NCI-H748 treated with DMSO at 0.1 percent for 48 hours (cell line): Measurements from ENCODE around the gene CHID1.

Experiments
- DNase-seq: peaks from one replicate; lab custom pipeline; 2025; lab: John Stamatoyannopoulos, UW

Gene CHID1

GRCh38 chr11:933142-933851, 22.7 kb upstream of the CHID1 start:
- no peak for DNase-seq

- no peak for DNase-seq
Measured at GRCh38 chr11:932435-932834, 21.8 kb upstream of the CHID1 start.

GRCh38 chr11:931385-931784, 20.8 kb upstream of the CHID1 start:
- DNase-seq: no peak

- DNase-seq: no peak
Measured at GRCh38 chr11:929405-929804, 18.8 kb upstream of the CHID1 start.

GRCh38 chr11:928786-929185, 18.2 kb upstream of the CHID1 start:
- DNase-seq: no peak

- DNase-seq: no peak
Measured at GRCh38 chr11:927871-928270, 17.3 kb upstream of the CHID1 start.

GRCh38 chr11:926341-926916, 15.8 kb upstream of the CHID1 start:
- no peak for DNase-seq

GRCh38 chr11:925496-926301, 15.1 kb upstream of the CHID1 start, which contains the start of gene AP2A2:
TSS of gene AP2A2 (plus strand) at chr11:925870. CDS start at chr11:926022, 152 bp downstream.
- peak; percentile 49 for DNase-seq

- DNase-seq: no peak
Measured at GRCh38 chr11:925158-925495, 14.5 kb upstream of the CHID1 start.

- DNase-seq: no peak
Measured at GRCh38 chr11:924406-925157, 14.0 kb upstream of the CHID1 start.

GRCh38 chr11:923691-924405, 13.2 kb upstream of the CHID1 start:
- DNase-seq: no peak

GRCh38 chr11:921921-922678, 11.5 kb upstream of the CHID1 start:
- DNase-seq: no peak

- DNase-seq: no peak
Measured at GRCh38 chr11:917426-917825, 6.8 kb upstream of the CHID1 start.

GRCh38 chr11:914747-915501, 4.3 kb upstream of the CHID1 start:
- no peak for DNase-seq

- no peak for DNase-seq
Measured at GRCh38 chr11:914204-914603, 3.6 kb upstream of the CHID1 start.

- DNase-seq: no peak
Measured at GRCh38 chr11:913043-913442, 2.4 kb upstream of the CHID1 start.

- DNase-seq: no peak
Measured at GRCh38 chr11:912266-912665, 1.7 kb upstream of the CHID1 start.

- DNase-seq: no peak
Measured at GRCh38 chr11:911890-912219, 1.2 kb upstream of the CHID1 start.

- no peak for DNase-seq
Measured at GRCh38 chr11:911031-911889, 650 bp upstream of the CHID1 start.
